ENCODE results near the gene NUDT4. TPM values are rescaled to one million over a fixed set of nuclear protein-coding genes. Genes with fewer than 3 reads are reported as not detected.

Gene NUDT4
- total and polyA plus RNA-seq, 9 of the 15 experiments (the other 6 are each of a cell fraction or from before 2014, with no cell fraction given): 38.1 to 164 (median 99.2) TPM

DNA sequence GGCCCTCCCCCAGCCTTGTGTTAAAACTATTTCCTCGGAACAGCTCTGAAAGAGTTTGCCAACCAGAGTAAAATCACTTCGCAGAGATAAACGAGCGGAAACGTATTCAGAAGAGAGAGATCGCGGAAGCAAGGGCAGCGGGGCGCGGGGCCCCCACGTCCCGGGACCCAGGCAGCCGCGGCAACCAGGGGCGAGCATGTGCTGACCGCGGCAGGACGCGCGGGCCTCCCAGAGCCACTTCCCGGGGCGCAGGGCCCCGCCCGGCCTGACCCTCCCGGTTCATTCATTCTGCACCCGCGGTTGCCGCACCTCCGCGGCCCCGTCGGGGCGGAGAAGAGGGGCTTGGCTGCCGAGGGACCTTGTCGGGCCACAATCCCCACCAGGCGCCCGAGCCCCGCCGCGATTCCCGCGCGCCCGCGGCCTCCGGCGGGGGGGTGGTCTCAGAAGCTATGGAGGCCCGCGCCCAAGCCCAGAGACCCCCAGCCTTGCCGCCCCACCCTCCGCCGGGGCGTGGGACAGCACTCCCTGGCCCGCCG is 63.4 kb downstream of the NUDT4 start (continued):
- TF ChIP-seq, protein P1, sequence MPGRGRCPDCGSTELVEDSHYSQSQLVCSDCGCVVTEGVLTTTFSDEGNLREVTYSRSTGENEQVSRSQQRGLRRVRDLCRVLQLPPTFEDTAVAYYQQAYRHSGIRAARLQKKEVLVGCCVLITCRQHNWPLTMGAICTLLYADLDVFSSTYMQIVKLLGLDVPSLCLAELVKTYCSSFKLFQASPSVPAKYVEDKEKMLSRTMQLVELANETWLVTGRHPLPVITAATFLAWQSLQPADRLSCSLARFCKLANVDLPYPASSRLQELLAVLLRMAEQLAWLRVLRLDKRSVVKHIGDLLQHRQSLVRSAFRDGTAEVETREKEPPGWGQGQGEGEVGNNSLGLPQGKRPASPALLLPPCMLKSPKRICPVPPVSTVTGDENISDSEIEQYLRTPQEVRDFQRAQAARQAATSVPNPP (IDR thresholded peaks at IDR 0.05; ENCODE audit: borderline replicate concordance, insufficient read depth, insufficient read length): no peak
- no peak for TF ChIP-seq ZNF24 (IDR thresholded peaks at IDR 0.05)
- TF ChIP-seq CBX5 (IDR thresholded peaks at IDR 0.05; ENCODE audit: borderline replicate concordance, low read depth): no peak
- TF ChIP-seq NCOA2 (IDR thresholded peaks at IDR 0.05; ENCODE audit: partially characterized antibody in 2 of 2): no peak
- no peak for TF ChIP-seq KLF13 (tag; IDR thresholded peaks at IDR 0.05; ENCODE audit: borderline replicate concordance, low read depth)
- TF ChIP-seq, protein P2, sequence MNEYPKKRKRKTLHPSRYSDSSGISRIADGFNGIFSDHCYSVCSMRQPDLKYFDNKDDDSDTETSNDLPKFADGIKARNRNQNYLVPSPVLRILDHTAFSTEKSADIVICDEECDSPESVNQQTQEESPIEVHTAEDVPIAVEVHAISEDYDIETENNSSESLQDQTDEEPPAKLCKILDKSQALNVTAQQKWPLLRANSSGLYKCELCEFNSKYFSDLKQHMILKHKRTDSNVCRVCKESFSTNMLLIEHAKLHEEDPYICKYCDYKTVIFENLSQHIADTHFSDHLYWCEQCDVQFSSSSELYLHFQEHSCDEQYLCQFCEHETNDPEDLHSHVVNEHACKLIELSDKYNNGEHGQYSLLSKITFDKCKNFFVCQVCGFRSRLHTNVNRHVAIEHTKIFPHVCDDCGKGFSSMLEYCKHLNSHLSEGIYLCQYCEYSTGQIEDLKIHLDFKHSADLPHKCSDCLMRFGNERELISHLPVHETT (CRISPR knock-in tag; conservative IDR thresholded peaks at IDR 0.05 in 1 of 2, IDR thresholded peaks at IDR 0.05 in 1 of 2): no peak
- peak; percentile 20; the same call in 1 of the 2 replicates for TF ChIP-seq FOXP1 (CRISPR knock-in tag; IDR thresholded peaks at IDR 0.05)
- TF ChIP-seq, protein P3, sequence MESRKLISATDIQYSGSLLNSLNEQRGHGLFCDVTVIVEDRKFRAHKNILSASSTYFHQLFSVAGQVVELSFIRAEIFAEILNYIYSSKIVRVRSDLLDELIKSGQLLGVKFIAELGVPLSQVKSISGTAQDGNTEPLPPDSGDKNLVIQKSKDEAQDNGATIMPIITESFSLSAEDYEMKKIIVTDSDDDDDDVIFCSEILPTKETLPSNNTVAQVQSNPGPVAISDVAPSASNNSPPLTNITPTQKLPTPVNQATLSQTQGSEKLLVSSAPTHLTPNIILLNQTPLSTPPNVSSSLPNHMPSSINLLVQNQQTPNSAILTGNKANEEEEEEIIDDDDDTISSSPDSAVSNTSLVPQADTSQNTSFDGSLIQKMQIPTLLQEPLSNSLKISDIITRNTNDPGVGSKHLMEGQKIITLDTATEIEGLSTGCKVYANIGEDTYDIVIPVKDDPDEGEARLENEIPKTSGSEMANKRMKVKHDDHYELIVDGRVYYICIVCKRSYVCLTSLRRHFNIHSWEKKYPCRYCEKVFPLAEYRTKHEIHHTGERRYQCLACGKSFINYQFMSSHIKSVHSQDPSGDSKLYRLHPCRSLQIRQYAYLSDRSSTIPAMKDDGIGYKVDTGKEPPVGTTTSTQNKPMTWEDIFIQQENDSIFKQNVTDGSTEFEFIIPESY (CRISPR knock-in tag; IDR thresholded peaks at IDR 0.05): no peak
- TF ChIP-seq ZNF224 (CRISPR knock-in tag; IDR thresholded peaks at IDR 0.05): no peak
- TF ChIP-seq, protein P4, sequence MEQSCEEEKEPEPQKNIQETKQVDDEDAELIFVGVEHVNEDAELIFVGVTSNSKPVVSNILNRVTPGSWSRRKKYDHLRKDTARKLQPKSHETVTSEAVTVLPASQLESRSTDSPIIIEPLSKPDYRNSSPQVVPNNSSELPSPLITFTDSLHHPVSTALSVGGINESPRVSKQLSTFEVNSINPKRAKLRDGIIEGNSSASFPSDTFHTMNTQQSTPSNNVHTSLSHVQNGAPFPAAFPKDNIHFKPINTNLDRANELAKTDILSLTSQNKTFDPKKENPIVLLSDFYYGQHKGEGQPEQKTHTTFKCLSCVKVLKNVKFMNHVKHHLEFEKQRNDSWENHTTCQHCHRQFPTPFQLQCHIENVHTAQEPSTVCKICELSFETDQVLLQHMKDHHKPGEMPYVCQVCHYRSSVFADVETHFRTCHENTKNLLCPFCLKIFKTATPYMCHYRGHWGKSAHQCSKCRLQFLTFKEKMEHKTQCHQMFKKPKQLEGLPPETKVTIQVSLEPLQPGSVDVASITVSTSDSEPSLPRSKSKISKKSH (CRISPR knock-in tag; IDR thresholded peaks at IDR 0.05): no peak
- TF ChIP-seq CCNT2 (IDR thresholded peaks at IDR 0.05; ENCODE audit: borderline replicate concordance, extremely low read depth, insufficient read length, low read depth, low read length): peak; percentile 17
- TF ChIP-seq NFE2 (IDR thresholded peaks at IDR 0.05; ENCODE audit: low read depth): no peak
- no peak for TF ChIP-seq XRCC4 (IDR thresholded peaks at IDR 0.05; ENCODE audit: extremely low read depth, insufficient read depth, insufficient read length)
- TF ChIP-seq ZNF79 (CRISPR knock-in tag; IDR thresholded peaks at IDR 0.05; ENCODE audit: low read depth): no peak
- TF ChIP-seq, protein P5, sequence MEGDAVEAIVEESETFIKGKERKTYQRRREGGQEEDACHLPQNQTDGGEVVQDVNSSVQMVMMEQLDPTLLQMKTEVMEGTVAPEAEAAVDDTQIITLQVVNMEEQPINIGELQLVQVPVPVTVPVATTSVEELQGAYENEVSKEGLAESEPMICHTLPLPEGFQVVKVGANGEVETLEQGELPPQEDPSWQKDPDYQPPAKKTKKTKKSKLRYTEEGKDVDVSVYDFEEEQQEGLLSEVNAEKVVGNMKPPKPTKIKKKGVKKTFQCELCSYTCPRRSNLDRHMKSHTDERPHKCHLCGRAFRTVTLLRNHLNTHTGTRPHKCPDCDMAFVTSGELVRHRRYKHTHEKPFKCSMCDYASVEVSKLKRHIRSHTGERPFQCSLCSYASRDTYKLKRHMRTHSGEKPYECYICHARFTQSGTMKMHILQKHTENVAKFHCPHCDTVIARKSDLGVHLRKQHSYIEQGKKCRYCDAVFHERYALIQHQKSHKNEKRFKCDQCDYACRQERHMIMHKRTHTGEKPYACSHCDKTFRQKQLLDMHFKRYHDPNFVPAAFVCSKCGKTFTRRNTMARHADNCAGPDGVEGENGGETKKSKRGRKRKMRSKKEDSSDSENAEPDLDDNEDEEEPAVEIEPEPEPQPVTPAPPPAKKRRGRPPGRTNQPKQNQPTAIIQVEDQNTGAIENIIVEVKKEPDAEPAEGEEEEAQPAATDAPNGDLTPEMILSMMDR (IDR thresholded peaks at IDR 0.05 in 2 of 3, conservative IDR thresholded peaks at IDR 0.05 in 1 of 3; ENCODE audit: insufficient read depth in 2 of 3, low read depth in 1 of 3, low read length in 3 of 3): no peak
- TF ChIP-seq SIN3B (IDR thresholded peaks at IDR 0.05; ENCODE audit: low read depth): no peak
- no peak for TF ChIP-seq FOXJ2 (tag; IDR thresholded peaks at IDR 0.05)
- no peak for TF ChIP-seq ZC3H4 (CRISPR knock-in tag; IDR thresholded peaks at IDR 0.05; ENCODE audit: borderline replicate concordance)
